ENCODE measurements around the gene RAB40B. TPM values are rescaled to one million over a fixed set of nuclear protein-coding genes. Genes with fewer than 3 reads are reported as not detected.

RAB40B gene
- total RNA-seq, 1 experiment from 2014 or later = 3.2 TPM

DNA sequence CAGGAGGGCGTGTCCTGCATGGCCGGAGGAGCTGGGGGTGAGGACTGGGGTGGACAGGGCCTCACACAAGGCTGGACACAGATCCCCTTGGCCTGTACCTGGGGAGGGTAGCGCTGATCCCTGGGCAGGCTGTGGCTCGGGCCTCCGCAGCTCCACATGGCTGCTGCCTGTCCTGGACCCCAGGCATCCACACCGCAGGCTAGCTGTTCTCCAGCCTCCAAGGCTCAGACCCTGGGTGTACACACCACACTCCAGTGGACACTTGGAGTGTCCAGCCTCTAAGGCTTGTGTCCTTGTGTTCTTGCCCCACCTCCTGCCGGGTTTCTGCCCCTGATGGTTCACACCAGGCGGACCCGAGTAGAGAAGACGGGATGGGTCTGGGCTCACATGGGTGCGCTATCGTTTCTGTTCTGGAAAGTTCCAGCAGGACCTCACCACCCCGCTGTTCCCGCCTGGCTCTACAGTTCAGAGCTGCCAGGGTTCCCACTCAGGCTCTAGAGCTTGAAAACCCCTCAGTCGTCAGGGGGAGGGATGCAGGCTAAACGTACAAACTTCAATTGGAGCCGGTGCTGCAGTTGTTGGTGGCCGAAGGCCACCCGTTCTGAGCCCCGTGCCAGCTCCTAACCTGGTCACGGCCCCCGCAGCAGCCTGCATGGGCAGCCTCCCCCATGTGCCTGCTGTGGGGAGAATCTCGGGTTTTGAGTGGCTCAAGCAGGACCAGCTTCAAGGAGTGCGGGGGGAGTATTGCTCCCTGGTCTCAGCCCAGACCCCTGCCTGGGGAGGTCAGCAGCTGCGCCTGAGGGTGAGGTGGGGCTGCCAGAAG lies 11.4 kb upstream of the RAB40B start:
- POLR2A ChIA-PET (ENCODE audit: low non-redundant PET) = no interaction called here
- TF ChIP-seq, protein P1, sequence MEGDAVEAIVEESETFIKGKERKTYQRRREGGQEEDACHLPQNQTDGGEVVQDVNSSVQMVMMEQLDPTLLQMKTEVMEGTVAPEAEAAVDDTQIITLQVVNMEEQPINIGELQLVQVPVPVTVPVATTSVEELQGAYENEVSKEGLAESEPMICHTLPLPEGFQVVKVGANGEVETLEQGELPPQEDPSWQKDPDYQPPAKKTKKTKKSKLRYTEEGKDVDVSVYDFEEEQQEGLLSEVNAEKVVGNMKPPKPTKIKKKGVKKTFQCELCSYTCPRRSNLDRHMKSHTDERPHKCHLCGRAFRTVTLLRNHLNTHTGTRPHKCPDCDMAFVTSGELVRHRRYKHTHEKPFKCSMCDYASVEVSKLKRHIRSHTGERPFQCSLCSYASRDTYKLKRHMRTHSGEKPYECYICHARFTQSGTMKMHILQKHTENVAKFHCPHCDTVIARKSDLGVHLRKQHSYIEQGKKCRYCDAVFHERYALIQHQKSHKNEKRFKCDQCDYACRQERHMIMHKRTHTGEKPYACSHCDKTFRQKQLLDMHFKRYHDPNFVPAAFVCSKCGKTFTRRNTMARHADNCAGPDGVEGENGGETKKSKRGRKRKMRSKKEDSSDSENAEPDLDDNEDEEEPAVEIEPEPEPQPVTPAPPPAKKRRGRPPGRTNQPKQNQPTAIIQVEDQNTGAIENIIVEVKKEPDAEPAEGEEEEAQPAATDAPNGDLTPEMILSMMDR (conservative IDR thresholded peaks at IDR 0.05; ENCODE audit: low read depth, low read length) = no peak
- TF ChIP-seq EZH2 (IDR thresholded peaks at IDR 0.05; ENCODE audit: borderline replicate concordance, low read depth, low read length, poor library complexity, severe bottlenecking) = no peak
- H3K9me3 ChIP-seq (ENCODE audit: low read depth, low read length, poor library complexity, severe bottlenecking) = no peaks in the 10 kb centered on the region
- no peaks in the 10 kb centered on the region for H3K4me1 ChIP-seq (ENCODE audit: insufficient read depth, low read length, poor library complexity, severe bottlenecking)
- CTCF ChIA-PET = no interaction called here
- no peak overlapping the region for H3K27ac ChIP-seq (ENCODE audit: low read depth, low read length, poor library complexity, severe bottlenecking)
- no peaks in the 10 kb centered on the region for H3K36me3 ChIP-seq (ENCODE audit: insufficient read depth, low read length, poor library complexity, severe bottlenecking)
- H3K27me3 ChIP-seq (replicated peaks; ENCODE audit: insufficient read depth, low read depth, low read length, poor library complexity) = no peaks in the 10 kb centered on the region
- intact Hi-C loops (cut with micrococcal nuclease; ENCODE audit: unreplicated experiment) = no loop called here
- DNase-seq (ENCODE audit: low spot score) = no peak
- BruUV-seq (replicated peaks) = no TSS peak
- H3K4me3 ChIP-seq (ENCODE audit: low read depth, low read length, poor library complexity, severe bottlenecking) = no peak overlapping the region

DNA sequence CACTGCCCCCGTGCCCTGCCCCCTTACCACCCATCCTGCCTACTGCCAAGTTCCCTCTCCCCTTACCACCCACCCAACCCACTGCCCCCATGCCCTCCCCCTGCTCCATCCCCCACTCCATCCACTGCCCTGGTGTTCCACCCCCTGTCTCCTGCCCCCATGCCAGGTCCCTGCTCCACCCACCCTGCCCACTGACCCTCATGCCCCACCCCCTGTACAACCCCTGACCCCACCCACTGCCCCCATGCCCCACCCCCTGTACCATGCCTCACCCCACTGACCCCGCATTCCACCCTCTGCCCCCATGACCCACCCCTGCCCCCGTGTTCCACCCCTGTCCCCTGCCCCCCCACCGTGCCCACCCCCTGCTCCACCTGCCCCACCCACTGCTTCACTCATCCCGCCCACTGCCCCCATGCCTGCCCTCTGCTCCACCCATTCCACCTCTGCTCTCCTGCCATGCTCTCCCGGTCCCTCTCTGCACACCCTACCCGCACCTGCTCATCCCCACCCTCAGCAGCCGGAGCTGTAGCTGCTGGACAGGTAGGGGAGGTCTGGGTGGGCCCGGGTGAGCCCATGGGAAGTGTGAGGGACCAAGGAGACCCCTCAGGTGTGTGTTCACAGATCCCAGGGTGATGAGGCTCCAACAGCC lies 10.7 kb upstream of the RAB40B start:
- Histone ChIP-seq H3K4me1 (ENCODE audit: insufficient read depth, low read length, poor library complexity, severe bottlenecking) (no peaks in the 10 kb centered on the region), H3K9me3 (ENCODE audit: low read depth, low read length, poor library complexity, severe bottlenecking) (no peaks in the 10 kb centered on the region), H3K27me3 (replicated peaks; ENCODE audit: insufficient read depth, low read depth, low read length, poor library complexity) (no peaks in the 10 kb centered on the region), H3K27ac (ENCODE audit: low read depth, low read length, poor library complexity, severe bottlenecking) (no peak overlapping the region), H3K36me3 (ENCODE audit: insufficient read depth, low read length, poor library complexity, severe bottlenecking) (no peaks in the 10 kb centered on the region), H3K4me3 (ENCODE audit: low read depth, low read length, poor library complexity, severe bottlenecking) (no peak overlapping the region)
- BruUV-seq (replicated peaks) = no TSS peak
- ChIA-PET POLR2A (ENCODE audit: low non-redundant PET) (no interaction called here), CTCF (no interaction called here)
- TF ChIP-seq, protein P1 (conservative IDR thresholded peaks at IDR 0.05; ENCODE audit: low read depth, low read length) = no peak
- TF ChIP-seq EZH2 (IDR thresholded peaks at IDR 0.05; ENCODE audit: borderline replicate concordance, low read depth, low read length, poor library complexity, severe bottlenecking) = no peak
- intact Hi-C loops (cut with micrococcal nuclease; ENCODE audit: unreplicated experiment) = no loop called here
- no peak for DNase-seq (ENCODE audit: low spot score)

DNA sequence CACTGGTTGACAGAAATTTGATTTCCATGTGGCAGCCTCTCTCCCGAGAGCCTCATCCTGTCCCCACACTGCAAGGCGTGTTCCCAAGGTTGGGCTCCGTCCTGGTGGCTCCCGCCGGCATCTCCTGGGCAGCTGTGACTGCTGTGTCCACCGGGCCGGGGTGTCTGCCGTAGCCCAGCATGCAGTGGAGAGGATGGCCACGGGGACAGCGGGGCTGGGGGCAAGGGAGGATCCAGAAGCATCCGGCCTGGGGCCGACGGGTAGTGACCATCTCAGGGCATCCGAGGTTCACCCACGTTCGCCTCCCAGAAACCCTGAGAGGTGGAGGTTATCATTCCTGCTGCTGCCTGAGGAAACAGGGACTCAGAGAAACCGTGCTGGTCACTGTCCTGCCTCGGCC lies 7.3 kb upstream of the RAB40B start:
- H3K4me1 ChIP-seq (ENCODE audit: insufficient read depth, low read length, poor library complexity, severe bottlenecking) = no peaks in the 10 kb centered on the region
- intact Hi-C loops (cut with micrococcal nuclease; ENCODE audit: unreplicated experiment) = no loop called here
- H3K27me3 ChIP-seq (replicated peaks; ENCODE audit: insufficient read depth, low read depth, low read length, poor library complexity) = no peaks in the 10 kb centered on the region
- DNase-seq (ENCODE audit: low spot score) = no peak
- no peaks in the 10 kb centered on the region for H3K36me3 ChIP-seq (ENCODE audit: insufficient read depth, low read length, poor library complexity, severe bottlenecking)
- H3K27ac ChIP-seq (ENCODE audit: low read depth, low read length, poor library complexity, severe bottlenecking) = no peak overlapping the region
- H3K4me3 ChIP-seq (ENCODE audit: low read depth, low read length, poor library complexity, severe bottlenecking) = no peak overlapping the region
- TF ChIP-seq, protein P1 (conservative IDR thresholded peaks at IDR 0.05; ENCODE audit: low read depth, low read length) = no peak
- TF ChIP-seq EZH2 (IDR thresholded peaks at IDR 0.05; ENCODE audit: borderline replicate concordance, low read depth, low read length, poor library complexity, severe bottlenecking) = no peak
- ChIA-PET POLR2A (ENCODE audit: low non-redundant PET) (no interaction called here), CTCF (no interaction called here)
- no peaks in the 10 kb centered on the region for H3K9me3 ChIP-seq (ENCODE audit: low read depth, low read length, poor library complexity, severe bottlenecking)
- BruUV-seq (replicated peaks) = no TSS peak
